HepG2 (cell line): ENCODE results near the gene COL4A2. TPM values are rescaled to one million over a fixed set of nuclear protein-coding genes. Genes with fewer than 3 reads are reported as not detected.

Experiments
- ATAC-seq: fragments of 200-7000 bp; cut with Tn5 transposase; 3 replicates; pipeline ENCODE4 v1.9.1; 2020; ENCODE audit warnings: mild to moderate bottlenecking, moderate library complexity
- BruUV-seq: library from RNA; stranded (reverse); fragments of 400-500 nt; replicated peaks from 2 replicates; lab custom pipeline; 2021; lab: Mats Ljungman, UMichigan
- CTCF ChIA-PET: fragments of 300-600 bp; formaldehyde crosslinking; extraction: SDS; loops from one replicate; lab custom pipeline; 2021; ENCODE audit warnings: low total read pairs, inconsistent platforms, low intra/inter-chr PET ratio; lab: Yijun Ruan, JAX
- POLR2A ChIA-PET: fragments of 350-600 bp; sonication (Branson Sonifier 250); formaldehyde crosslinking; loops from one replicate; lab custom pipeline; 2020; ENCODE audit warnings: antibody characterized with exemption, inconsistent platforms; lab: Yijun Ruan, JAX
- DNase-seq: peaks from one replicate; pipeline ENCODE4 v3.0.0-alpha.2; 2015; ENCODE audit warnings: low spot score
- FAIRE-seq: peaks from 3 replicates; lab custom pipeline; 2011; peaks lifted over from hg19 to GRCh38; lab: Jason Lieb, UNC
- H2AFZ ChIP-seq: one replicate; pipeline ENCODE4 v1.6.1; 2011; ENCODE audit warnings: low read length, inconsistent platforms
- H3K27ac ChIP-seq: fragments of 300-600 bp; 3 replicates; pipeline ENCODE4 v1.8.0; 2011; ENCODE audit warnings: mixed run types, mild to moderate bottlenecking, mixed read lengths, low read length, inconsistent platforms; ENCODE audit not compliant: insufficient read depth; ENCODE audit errors: extremely low read length
- H3K27me3 ChIP-seq, 2 experiments: fragments of 200-600 bp in 1 of 2; 2 replicates in 1 of 2; 3 replicates in 1 of 2; pipeline versions ENCODE4 v1.6.0 to v1.8.0; 2011; ENCODE audit warnings: low read length in 2 of 2, mild to moderate bottlenecking in 2 of 2, moderate library complexity in 2 of 2, inconsistent platforms in 1 of 2; ENCODE audit not compliant: insufficient read depth in 2 of 2, control insufficient read depth in 1 of 2
- H3K36me3 ChIP-seq, 2 experiments: fragments of 200-600 bp in 1 of 2; replicated peaks in 1 of 2; 2 replicates in 1 of 2; 3 replicates in 1 of 2; pipeline versions ENCODE4 v1.5.1 to v1.8.0; 2011; ENCODE audit warnings: low read length in 2 of 2, inconsistent platforms in 1 of 2; ENCODE audit not compliant: insufficient read depth in 2 of 2, control insufficient read depth in 1 of 2
- H3K4me1 ChIP-seq: 2 replicates; pipeline ENCODE4 v1.5.1; 2012; ENCODE audit warnings: low read length, inconsistent platforms; ENCODE audit not compliant: insufficient read depth
- H3K4me2 ChIP-seq: 2 replicates; pipeline ENCODE4 v1.6.0; 2011; ENCODE audit warnings: low read depth, low read length, inconsistent platforms
- H3K4me3 ChIP-seq, 3 experiments: fragments of 200-600 bp in 1 of 3; sonication (generic), shearing (Covaris generic) in 1 of 3; replicated peaks in 1 of 3; 2 replicates each; pipeline ENCODE4 v1.5.1; 2011 to 2016; ENCODE audit warnings: low read length in 3 of 3, inconsistent platforms in 2 of 3, low read depth in 2 of 3, mild to moderate bottlenecking in 2 of 3, control low read depth in 1 of 3, mixed read lengths in 1 of 3; ENCODE audit not compliant: insufficient read depth in 1 of 3
- H3K79me2 ChIP-seq: one replicate; pipeline ENCODE4 v1.6.1; 2011; ENCODE audit warnings: low read length, inconsistent platforms; ENCODE audit not compliant: insufficient read depth
- H3K9ac ChIP-seq: 2 replicates; pipeline ENCODE4 v1.6.0; 2011; ENCODE audit warnings: mild to moderate bottlenecking, low read depth, low read length, inconsistent platforms; ENCODE audit not compliant: insufficient read depth
- H3K9me3 ChIP-seq: 2 replicates; pipeline ENCODE4 v1.5.1; 2012; ENCODE audit warnings: mild to moderate bottlenecking, low read length
- H4K20me1 ChIP-seq: 2 replicates; pipeline ENCODE4 v1.6.0; 2011; ENCODE audit warnings: inconsistent platforms, mild to moderate bottlenecking, low read length, moderate library complexity; ENCODE audit not compliant: insufficient read depth
- CHD2 ChIP-seq: IDR thresholded peaks from 2 replicates; pipeline ENCODE4 v1.6.1; 2011; ENCODE audit warnings: low read depth, low read length, improper control_type of control experiment
- GRHL1 ChIP-seq: sonication (generic); formaldehyde crosslinking; conservative IDR thresholded peaks from 2 replicates; pipeline ENCODE4 v1.8.0; 2022; ENCODE audit warnings: missing genetic modification reagents
- ISL2 ChIP-seq: sonication (generic); formaldehyde crosslinking; IDR thresholded peaks from 2 replicates; pipeline ENCODE4 v1.5.0; 2020; ENCODE audit warnings: missing genetic modification reagents
- RAD51 ChIP-seq: fragments of 450-650 bp; IDR thresholded peaks from 2 replicates; pipeline ENCODE4 v1.6.1; 2016; ENCODE audit warnings: borderline replicate concordance
- SOX5 ChIP-seq: IDR thresholded peaks from 2 replicates; pipeline ENCODE4 v1.6.1; 2016; ENCODE audit warnings: borderline replicate concordance
- SP1 ChIP-seq, 2 experiments: fragments of 450-650 bp in 1 of 2; sonication (generic) in 1 of 2; formaldehyde crosslinking in 1 of 2; IDR thresholded peaks; 2 replicates each; pipeline versions ENCODE4 v1.4.0 to v1.6.1; 2016 to 2020; ENCODE audit warnings: missing genetic modification reagents in 1 of 2
- ZBTB7B ChIP-seq: sonication (generic); formaldehyde crosslinking; IDR thresholded peaks from 2 replicates; pipeline ENCODE4 v1.4.0; 2020; ENCODE audit warnings: missing genetic modification reagents
- ZEB1 ChIP-seq: IDR thresholded peaks from 2 replicates; pipeline ENCODE4 v1.6.1; 2012; ENCODE audit warnings: mild to moderate bottlenecking, low read depth, inconsistent platforms; ENCODE audit not compliant: insufficient replicate concordance
- ZHX2 ChIP-seq, 2 experiments: sonication (generic) in 1 of 2; formaldehyde crosslinking in 1 of 2; IDR thresholded peaks; 2 replicates each; pipeline versions ENCODE4 v1.6.1 to v1.9.0; 2014 to 2022; ENCODE audit warnings: antibody characterized with exemption in 1 of 2, borderline replicate concordance in 1 of 2, inconsistent platforms in 1 of 2, low read depth in 1 of 2, missing genetic modification reagents in 1 of 2
- ZMYM2 ChIP-seq: sonication (generic); formaldehyde crosslinking; IDR thresholded peaks from 2 replicates; pipeline ENCODE4 v1.8.0; 2022; ENCODE audit warnings: mild to moderate bottlenecking, missing genetic modification reagents
- ZNF354B ChIP-seq: sonication (generic); formaldehyde crosslinking; IDR thresholded peaks from 2 replicates; pipeline ENCODE4 v1.8.0; 2022; ENCODE audit warnings: mild to moderate bottlenecking, missing genetic modification reagents
- ZNF710 ChIP-seq: sonication (generic); formaldehyde crosslinking; IDR thresholded peaks from 2 replicates; pipeline ENCODE4 v1.5.0; 2020; ENCODE audit warnings: mild to moderate bottlenecking, missing genetic modification reagents, borderline replicate concordance
- ZNF782 ChIP-seq: sonication (generic); formaldehyde crosslinking; IDR thresholded peaks from 2 replicates; pipeline ENCODE4 v1.4.0; 2020; ENCODE audit warnings: missing genetic modification reagents, mild to moderate bottlenecking, borderline replicate concordance
- WGBS: methylation state at CpG from one replicate; pipeline ENCODE4 v1.1.6; 2017; ENCODE audit warnings: low lambda C conversion rate; 5-methylcytosine and 5-hydroxymethylcytosine counted together
- in situ Hi-C: cut with HindIII; loops from 2 replicates; pipeline ENCODE4 v1.10.0; 2017; ENCODE audit warnings: low pct_unique_long_range_greater_than_20kb; ENCODE audit not compliant: extremely low pct_ligation_motif_present
- intact Hi-C: fragments of 100-400 bp; cut with micrococcal nuclease; formaldehyde crosslinking; loops from one replicate; pipeline ENCODE4 v1.10.0; 2022; ENCODE audit not compliant: unreplicated experiment
- polyA plus RNA-seq, 8 experiments: library from polyadenylated mRNA; depleted of rRNA in 3 of 8; stranded (reverse) in 7 of 8; unstranded in 1 of 8; fragments of >200 nt; fragmentation: Illumina TruSeq in 4 of 8; extraction: Trizol in 4 of 8; gene quantifications; 2 replicates each; pipeline versions ENCODE4 v1.2.1 to v1.2.3, GENCODE V29; 2011 to 2016; ENCODE audit warnings: low read depth in 4 of 8, missing spikeins in 1 of 8, mixed read lengths in 1 of 8; ENCODE audit not compliant: insufficient read depth in 1 of 8
- total RNA-seq, 5 experiments: library from RNA; depleted of rRNA; stranded (reverse); fragments of >200 nt; fragmentation: Illumina TruSeq; extraction: Trizol; gene quantifications; 2 replicates each; pipeline ENCODE4 v1.2.3, GENCODE V29; 2016; ENCODE audit warnings: low read depth in 1 of 5

COL4A2 gene
- total and polyA plus RNA-seq, 2 of the 13 experiments (the other 11 are each of a cell fraction or from before 2014, with no cell fraction given) = 0.22 to 1.9 TPM

- no TSS peak for BruUV-seq
- in situ Hi-C loops = no loop called here
- DNase-seq = no peak
- no peak for ATAC-seq
- Histone ChIP-seq H3K4me2 (no peak overlapping the region), H3K36me3 (no peaks in the 10 kb centered on the region), H3K4me3 (no peak overlapping the region), H3K9me3 (no peaks in the 10 kb centered on the region), H4K20me1 (no peaks in the 10 kb centered on the region), H2AFZ (no peak overlapping the region), H3K4me1 (peaks cover 18% of the 10 kb centered on the region), H3K9ac (no peak overlapping the region), H3K27me3 (peaks cover 3 to 52% of the 10 kb centered on the region in 2 experiments; a peak in 4 of 5 replicates), H3K79me2 (no peaks in the 10 kb centered on the region), H3K27ac (no peak overlapping the region)
- no peak for FAIRE-seq
- ChIA-PET CTCF (no interaction called here), POLR2A (no interaction called here)
- 23% methylated on average over 4 of the region's 12 CpGs for WGBS
- intact Hi-C loops = loop anchor here (1.0 kb wide), 1 partner anchor 221 kb away; no protein-coding TSS in a partner anchor
- TF ChIP-seq ZHX2 (IDR thresholded peaks at IDR 0.05; ENCODE audit: low read depth) = no peak
- TF ChIP-seq ZHX2 (CRISPR knock-in tag; IDR thresholded peaks at IDR 0.05; ENCODE audit: borderline replicate concordance) = no peak
- TF ChIP-seq ZNF782 (CRISPR knock-in tag) = no peak
- TF ChIP-seq ZMYM2 = no peak
- no peak for TF ChIP-seq ISL2 (CRISPR knock-in tag)
- TF ChIP-seq ZBTB7B = no peak
- TF ChIP-seq SOX5 (CRISPR knock-in tag) = no peak
- no peak for TF ChIP-seq ZNF710
- no peak for TF ChIP-seq ZEB1
- no peak for TF ChIP-seq ZNF354B (CRISPR knock-in tag)
- TF ChIP-seq SP1 (IDR thresholded peaks at IDR 0.05) = no peak
- no peak for TF ChIP-seq SP1 (CRISPR knock-in tag; IDR thresholded peaks at IDR 0.05)
- no peak for TF ChIP-seq CHD2
- TF ChIP-seq GRHL1 = no peak
- TF ChIP-seq RAD51 = no peak
These were observed 136.6 kb downstream of the COL4A2 start for GRCh38 chr13:110443622-110444225.
